Bronchial epithelial cell (primary cell): Measurements from ENCODE around the gene ADAMTS7. TPM values are rescaled to one million over a fixed set of nuclear protein-coding genes. Genes with fewer than 3 reads are reported as not detected.
A peak's percentile ranks its signal among the peaks of the same experiment; 100 is the strongest.
"Not testable (repeated sequence)": the region's sequence is repeated elsewhere in the genome, so short reads cannot be mapped to it uniquely, and the experiment has no call there.

Experiments
- DNase-seq: peaks from one replicate; pipeline ENCODE4 v3.0.0-alpha.2; 2010; ENCODE audit warnings: low read depth
- FAIRE-seq: peaks from 2 replicates; lab custom pipeline; 2011; peaks lifted over from hg19 to GRCh38; lab: Jason Lieb, UNC
- H3K27me3 ChIP-seq: 2 replicates; pipeline ENCODE4 v1.5.1; 2011; ENCODE audit warnings: low read length; ENCODE audit not compliant: control insufficient read depth, insufficient read depth
- H3K36me3 ChIP-seq: 2 replicates; pipeline ENCODE4 v1.5.1; 2011; ENCODE audit warnings: low read length; ENCODE audit not compliant: control insufficient read depth, insufficient read depth
- H3K4me3 ChIP-seq: 2 replicates; pipeline ENCODE4 v1.5.1; 2011; ENCODE audit warnings: mild to moderate bottlenecking, low read depth, low read length, control low read depth
- CTCF ChIP-seq: IDR thresholded peaks from 2 replicates; pipeline ENCODE4 v1.5.1; 2011; ENCODE audit warnings: mild to moderate bottlenecking, moderate library complexity, low read length, control low read depth, inconsistent platforms; ENCODE audit not compliant: insufficient read depth, severe bottlenecking
- total RNA-seq: library from RNA; depleted of rRNA; stranded (reverse); fragments of >200 nt; gene quantifications from 2 replicates; pipeline ENCODE4 v1.2.1, GENCODE V29; 2014

ADAMTS7 gene
- total RNA-seq, 1 donor from 2014 or later: 0.53 TPM

DNA sequence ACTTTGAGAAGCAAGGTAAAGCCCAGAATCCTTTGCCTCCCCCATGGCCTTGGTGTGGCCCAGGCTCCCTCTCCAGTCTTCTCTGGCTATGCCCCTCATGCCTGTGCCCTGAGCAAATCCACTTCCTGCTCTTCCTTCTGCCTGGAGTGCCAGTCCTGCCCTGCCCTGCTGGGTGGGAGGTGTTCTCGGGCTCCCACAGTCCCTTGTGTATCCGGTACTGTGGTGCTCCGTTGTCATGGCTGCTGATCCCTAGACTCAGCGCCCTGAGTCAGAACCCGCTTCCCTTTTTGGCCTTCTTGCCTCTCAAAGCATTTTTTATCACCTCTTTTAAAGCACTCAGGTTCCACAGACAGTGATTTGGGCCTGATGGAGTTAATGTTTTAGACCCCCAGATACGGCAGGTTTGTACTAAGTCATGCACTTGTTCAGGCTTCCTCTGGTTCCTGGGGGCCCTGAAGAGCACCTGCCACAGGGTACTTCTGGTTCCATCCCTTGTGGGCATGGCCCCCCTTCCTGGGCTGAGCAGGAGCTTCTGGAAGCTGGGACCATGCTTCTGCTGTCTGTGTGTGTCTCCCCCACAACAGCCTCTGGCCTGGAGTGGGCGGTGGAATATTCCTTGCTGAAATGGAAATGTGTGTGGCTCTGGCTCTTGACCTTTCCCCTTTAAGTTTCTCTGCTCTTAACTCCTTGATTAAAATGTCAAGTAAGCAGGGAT lies 29.6 kb upstream of the ADAMTS7 start:
- Histone ChIP-seq H3K4me3 (no peak overlapping the region), H3K36me3 (no peaks in the 10 kb centered on the region), H3K27me3 (no peaks in the 10 kb centered on the region)
- FAIRE-seq: no peak
- no peak for TF ChIP-seq CTCF
- DNase-seq: peak; percentile 19

DNA sequence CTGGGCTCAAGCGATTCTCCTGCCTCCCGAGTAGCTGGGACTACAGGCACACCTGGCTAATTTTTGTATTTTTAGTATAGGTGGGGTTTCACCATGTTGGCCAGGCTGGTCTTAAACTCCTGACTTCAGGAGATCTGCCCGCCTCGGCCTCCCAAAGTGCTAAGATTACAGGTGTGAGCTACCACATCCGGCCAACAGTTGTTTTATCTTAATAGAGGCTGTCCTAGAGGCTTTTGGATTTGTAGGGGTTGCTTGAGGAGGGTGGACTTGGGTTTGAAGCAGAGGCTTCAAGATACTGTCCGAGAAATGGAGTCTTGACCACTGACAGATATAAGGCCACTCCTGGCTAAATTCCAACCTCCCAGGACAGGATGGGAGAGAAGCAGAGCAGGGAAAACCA lies 27.9 kb upstream of the ADAMTS7 start:
- not testable (repeated sequence) for DNase-seq, H3K27me3 ChIP-seq, H3K36me3 ChIP-seq, FAIRE-seq, H3K4me3 ChIP-seq

DNA sequence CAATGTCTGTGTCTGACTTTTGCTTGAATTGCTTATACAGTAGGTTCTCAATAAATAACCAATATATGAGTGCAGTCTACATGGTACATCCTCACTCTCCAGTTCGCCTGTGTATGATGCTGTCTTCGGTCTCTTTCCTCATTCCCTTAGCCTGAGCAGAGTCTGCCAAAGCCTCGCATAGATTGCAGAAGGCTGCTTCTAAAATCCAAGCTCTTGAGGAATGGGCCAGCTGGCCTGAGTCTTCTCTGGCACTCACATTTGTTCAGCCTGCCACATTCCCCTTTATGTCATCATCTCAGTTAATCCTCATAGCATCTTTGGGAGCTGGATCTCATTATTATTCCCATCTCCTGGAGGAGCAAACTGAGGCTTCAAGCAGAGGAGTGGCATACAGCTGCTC lies 27.2 kb upstream of the ADAMTS7 start:
- TF ChIP-seq CTCF: no peak
- Histone ChIP-seq H3K27me3 (peaks cover 1% of the 10 kb centered on the region), H3K4me3 (no peak overlapping the region), H3K36me3 (no peaks in the 10 kb centered on the region)
- no peak for FAIRE-seq
- no peak for DNase-seq

DNA sequence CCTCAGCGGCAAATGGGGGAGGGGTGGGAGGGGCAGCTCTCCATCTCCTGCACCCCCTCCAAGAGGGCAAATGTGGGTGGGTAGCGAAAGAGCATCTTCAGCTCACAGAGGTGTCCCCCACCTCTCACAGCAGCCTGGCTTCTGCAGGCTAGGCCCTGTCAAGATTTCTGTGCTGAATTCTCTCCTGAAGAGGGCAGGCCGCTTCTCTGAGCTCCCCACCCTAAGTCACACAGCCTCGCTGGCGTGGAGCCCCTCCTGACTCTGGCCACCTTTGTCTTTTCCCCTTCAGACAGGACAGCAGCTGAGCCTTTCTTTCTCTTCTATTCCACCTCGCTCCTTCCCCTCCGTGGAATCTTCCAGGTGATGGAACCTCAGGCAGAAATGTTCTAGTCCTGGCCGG lies 26.3 kb upstream of the ADAMTS7 start:
- FAIRE-seq (no peak), DNase-seq (no peak)
- no peak overlapping the region for H3K4me3 ChIP-seq
- no peaks in the 10 kb centered on the region for H3K36me3 ChIP-seq
- H3K27me3 ChIP-seq: peaks cover 1% of the 10 kb centered on the region
- TF ChIP-seq CTCF: no peak

DNA sequence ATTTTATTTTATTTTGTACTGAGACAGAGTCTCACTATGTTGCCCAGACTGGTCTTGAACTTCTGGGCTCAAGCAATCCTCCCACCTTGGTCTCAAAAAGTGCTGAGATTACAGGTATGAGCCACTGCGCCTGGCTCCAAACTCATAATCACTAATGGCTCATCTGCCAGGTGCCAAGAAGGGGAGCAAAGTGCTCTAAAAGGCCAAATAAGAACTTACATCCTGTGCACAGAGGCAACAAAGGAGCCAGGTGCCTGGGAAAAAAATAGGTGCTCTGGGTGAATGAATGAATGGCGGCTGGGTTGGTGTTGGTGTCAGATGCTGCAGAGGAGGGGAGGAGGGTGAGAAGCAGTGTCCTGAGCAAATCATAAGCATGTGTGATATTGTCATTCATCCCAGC lies 25.9 kb upstream of the ADAMTS7 start:
- Histone ChIP-seq H3K36me3 (no peaks in the 10 kb centered on the region), H3K4me3 (no peak overlapping the region), H3K27me3 (peaks cover 1% of the 10 kb centered on the region)
- FAIRE-seq: no peak
- DNase-seq: no peak
- no peak for TF ChIP-seq CTCF

GRCh38 chr15:78836333-78836732 lies 25.1 kb upstream of the ADAMTS7 start:
- FAIRE-seq (no peak), DNase-seq (no peak)
- TF ChIP-seq CTCF: no peak
- Histone ChIP-seq H3K36me3 (no peaks in the 10 kb centered on the region), H3K4me3 (no peak overlapping the region), H3K27me3 (peaks cover 1% of the 10 kb centered on the region)
